HepG2 (cell line): ENCODE measurements around the gene PSMD2. TPM values are rescaled to one million over a fixed set of nuclear protein-coding genes. Genes with fewer than 3 reads are reported as not detected.

Experiments
- ATAC-seq: fragments of 200-7000 bp; cut with Tn5 transposase; 3 replicates; pipeline ENCODE4 v1.9.1; 2020; ENCODE audit warnings: mild to moderate bottlenecking, moderate library complexity
- BruUV-seq: library from RNA; stranded (reverse); fragments of 400-500 nt; replicated peaks from 2 replicates; lab custom pipeline; 2021; lab: Mats Ljungman, UMichigan
- CTCF ChIA-PET: fragments of 300-600 bp; formaldehyde crosslinking; extraction: SDS; loops from one replicate; lab custom pipeline; 2021; ENCODE audit warnings: low total read pairs, inconsistent platforms, low intra/inter-chr PET ratio; lab: Yijun Ruan, JAX
- POLR2A ChIA-PET: fragments of 350-600 bp; sonication (Branson Sonifier 250); formaldehyde crosslinking; loops from one replicate; lab custom pipeline; 2020; ENCODE audit warnings: antibody characterized with exemption, inconsistent platforms; lab: Yijun Ruan, JAX
- DNase-seq: peaks from one replicate; pipeline ENCODE4 v3.0.0-alpha.2; 2015; ENCODE audit warnings: low spot score
- FAIRE-seq: peaks from 3 replicates; lab custom pipeline; 2011; peaks lifted over from hg19 to GRCh38; lab: Jason Lieb, UNC
- H2AFZ ChIP-seq: one replicate; pipeline ENCODE4 v1.6.1; 2011; ENCODE audit warnings: low read length, inconsistent platforms
- H3K27ac ChIP-seq: fragments of 300-600 bp; 3 replicates; pipeline ENCODE4 v1.8.0; 2011; ENCODE audit warnings: mixed run types, mild to moderate bottlenecking, mixed read lengths, low read length, inconsistent platforms; ENCODE audit not compliant: insufficient read depth; ENCODE audit errors: extremely low read length
- H3K27me3 ChIP-seq, 2 experiments: fragments of 200-600 bp in 1 of 2; 2 replicates in 1 of 2; 3 replicates in 1 of 2; pipeline versions ENCODE4 v1.6.0 to v1.8.0; 2011; ENCODE audit warnings: low read length in 2 of 2, mild to moderate bottlenecking in 2 of 2, moderate library complexity in 2 of 2, inconsistent platforms in 1 of 2; ENCODE audit not compliant: insufficient read depth in 2 of 2, control insufficient read depth in 1 of 2
- H3K36me3 ChIP-seq, 2 experiments: fragments of 200-600 bp in 1 of 2; replicated peaks in 1 of 2; 2 replicates in 1 of 2; 3 replicates in 1 of 2; pipeline versions ENCODE4 v1.5.1 to v1.8.0; 2011; ENCODE audit warnings: low read length in 2 of 2, inconsistent platforms in 1 of 2; ENCODE audit not compliant: insufficient read depth in 2 of 2, control insufficient read depth in 1 of 2
- H3K4me1 ChIP-seq: 2 replicates; pipeline ENCODE4 v1.5.1; 2012; ENCODE audit warnings: low read length, inconsistent platforms; ENCODE audit not compliant: insufficient read depth
- H3K4me2 ChIP-seq: 2 replicates; pipeline ENCODE4 v1.6.0; 2011; ENCODE audit warnings: low read depth, low read length, inconsistent platforms
- H3K4me3 ChIP-seq, 3 experiments: fragments of 200-600 bp in 1 of 3; sonication (generic), shearing (Covaris generic) in 1 of 3; replicated peaks in 1 of 3; 2 replicates each; pipeline ENCODE4 v1.5.1; 2011 to 2016; ENCODE audit warnings: low read length in 3 of 3, inconsistent platforms in 2 of 3, low read depth in 2 of 3, mild to moderate bottlenecking in 2 of 3, control low read depth in 1 of 3, mixed read lengths in 1 of 3; ENCODE audit not compliant: insufficient read depth in 1 of 3
- H3K79me2 ChIP-seq: one replicate; pipeline ENCODE4 v1.6.1; 2011; ENCODE audit warnings: low read length, inconsistent platforms; ENCODE audit not compliant: insufficient read depth
- H3K9ac ChIP-seq: 2 replicates; pipeline ENCODE4 v1.6.0; 2011; ENCODE audit warnings: mild to moderate bottlenecking, low read depth, low read length, inconsistent platforms; ENCODE audit not compliant: insufficient read depth
- H3K9me3 ChIP-seq: 2 replicates; pipeline ENCODE4 v1.5.1; 2012; ENCODE audit warnings: mild to moderate bottlenecking, low read length
- H4K20me1 ChIP-seq: 2 replicates; pipeline ENCODE4 v1.6.0; 2011; ENCODE audit warnings: inconsistent platforms, mild to moderate bottlenecking, low read length, moderate library complexity; ENCODE audit not compliant: insufficient read depth
- CCAR2 ChIP-seq: fragments of 200-400 bp; formaldehyde crosslinking; optimal IDR thresholded peaks from 2 replicates; pipeline ENCODE3; 2018; ENCODE audit warnings: low read depth, mild to moderate bottlenecking, low read length, moderate library complexity
- GABPA ChIP-seq, 2 experiments: IDR thresholded peaks; 2 replicates each; pipeline ENCODE4 v1.6.1; 2011 to 2016; ENCODE audit warnings: low read depth in 2 of 2, low read length in 1 of 2, missing biosample characterization in 1 of 2, missing genetic modification characterization in 1 of 2
- MYNN ChIP-seq: sonication (generic); formaldehyde crosslinking; IDR thresholded peaks from 2 replicates; pipeline ENCODE4 v1.4.0; 2020; ENCODE audit warnings: mild to moderate bottlenecking, low read depth, missing genetic modification reagents
- NFYC ChIP-seq: IDR thresholded peaks from 2 replicates; pipeline ENCODE4 v1.6.1; 2016; ENCODE audit warnings: missing genetic modification reagents, missing compliant biosample characterization
- SOX6 ChIP-seq, 2 experiments: fragments of 450-650 bp in 1 of 2; sonication (generic) in 1 of 2; formaldehyde crosslinking in 1 of 2; IDR thresholded peaks; 2 replicates each; pipeline versions ENCODE4 v1.4.0 to v1.6.1; 2017 to 2020; ENCODE audit warnings: antibody characterized with exemption in 1 of 2, mild to moderate bottlenecking in 1 of 2, missing genetic modification reagents in 1 of 2
- ZFP36L1 ChIP-seq: sonication (generic); formaldehyde crosslinking; IDR thresholded peaks from 2 replicates; pipeline ENCODE4 v1.8.0; 2022; ENCODE audit warnings: mild to moderate bottlenecking, missing genetic modification reagents, moderate library complexity
- ZKSCAN1 ChIP-seq: fragments of 150-350 bp; IDR thresholded peaks from 2 replicates; pipeline ENCODE4 v1.6.1; 2014; ENCODE audit warnings: low read length
- ZMYM2 ChIP-seq: sonication (generic); formaldehyde crosslinking; IDR thresholded peaks from 2 replicates; pipeline ENCODE4 v1.8.0; 2022; ENCODE audit warnings: mild to moderate bottlenecking, missing genetic modification reagents
- WGBS: methylation state at CpG from one replicate; pipeline ENCODE4 v1.1.6; 2017; ENCODE audit warnings: low lambda C conversion rate; 5-methylcytosine and 5-hydroxymethylcytosine counted together
- in situ Hi-C: cut with HindIII; loops from 2 replicates; pipeline ENCODE4 v1.10.0; 2017; ENCODE audit warnings: low pct_unique_long_range_greater_than_20kb; ENCODE audit not compliant: extremely low pct_ligation_motif_present
- intact Hi-C: fragments of 100-400 bp; cut with micrococcal nuclease; formaldehyde crosslinking; loops from one replicate; pipeline ENCODE4 v1.10.0; 2022; ENCODE audit not compliant: unreplicated experiment
- polyA plus RNA-seq, 8 experiments: library from polyadenylated mRNA; depleted of rRNA in 3 of 8; stranded (reverse) in 7 of 8; unstranded in 1 of 8; fragments of >200 nt; fragmentation: Illumina TruSeq in 4 of 8; extraction: Trizol in 4 of 8; gene quantifications; 2 replicates each; pipeline versions ENCODE4 v1.2.1 to v1.2.3, GENCODE V29; 2011 to 2016; ENCODE audit warnings: low read depth in 4 of 8, missing spikeins in 1 of 8, mixed read lengths in 1 of 8; ENCODE audit not compliant: insufficient read depth in 1 of 8
- total RNA-seq, 5 experiments: library from RNA; depleted of rRNA; stranded (reverse); fragments of >200 nt; fragmentation: Illumina TruSeq; extraction: Trizol; gene quantifications; 2 replicates each; pipeline ENCODE4 v1.2.3, GENCODE V29; 2016; ENCODE audit warnings: low read depth in 1 of 5
- TF ChIP-seq, protein P1 (sequence below): sonication (generic); formaldehyde crosslinking; IDR thresholded peaks from 2 replicates; pipeline ENCODE4 v1.5.1; 2020; ENCODE audit warnings: missing genetic modification reagents, mild to moderate bottlenecking, borderline replicate concordance

Gene PSMD2
- total and polyA plus RNA-seq, 2 of the 13 experiments (the other 11 are each of a cell fraction or from before 2014, with no cell fraction given): 125 to 200 TPM

DNA sequence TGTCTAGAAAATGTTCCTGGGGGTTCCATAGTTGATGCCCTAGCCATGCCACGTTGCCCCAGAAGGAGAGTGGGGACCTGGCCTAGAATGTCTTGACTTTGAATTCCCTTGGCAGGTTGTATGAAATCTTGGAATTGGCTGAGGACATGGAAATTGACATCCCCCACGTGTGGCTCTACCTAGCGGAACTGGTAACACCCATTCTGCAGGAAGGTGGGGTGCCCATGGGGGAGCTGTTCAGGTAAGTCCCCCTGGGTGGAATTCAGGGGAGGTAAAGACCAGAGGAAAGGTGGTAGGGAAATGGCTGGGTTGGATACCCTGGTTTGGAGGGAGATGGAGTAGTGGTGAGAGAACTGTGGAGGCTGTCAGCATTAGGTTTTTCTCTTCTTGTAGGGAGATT lies 29.5 kb downstream of the PSMD2 start:
- Histone ChIP-seq H3K36me3 (peaks cover 53 to 92% of the 10 kb centered on the region in 2 experiments), H3K4me3 (no peak overlapping the region), H3K9me3 (no peaks in the 10 kb centered on the region), H3K4me1 (no peaks in the 10 kb centered on the region), H4K20me1 (peaks cover 5% of the 10 kb centered on the region; the same call in 1 of the 2 replicates), H3K9ac (no peak overlapping the region), H3K79me2 (peaks cover 5% of the 10 kb centered on the region), H3K27me3 (no peaks in the 10 kb centered on the region), H3K27ac (no peak overlapping the region), H3K4me2 (no peak overlapping the region), H2AFZ (no peak overlapping the region)
- FAIRE-seq (no peak), ATAC-seq (no peak), DNase-seq (no peak)
- no peak for TF ChIP-seq SOX6 (IDR thresholded peaks at IDR 0.05)
- no peak for TF ChIP-seq SOX6 (CRISPR knock-in tag; IDR thresholded peaks at IDR 0.05)
- TF ChIP-seq ZKSCAN1: no peak
- no peak for TF ChIP-seq ZMYM2 (CRISPR knock-in tag)
- no peak for TF ChIP-seq ZFP36L1 (CRISPR knock-in tag)
- TF ChIP-seq, protein P1, sequence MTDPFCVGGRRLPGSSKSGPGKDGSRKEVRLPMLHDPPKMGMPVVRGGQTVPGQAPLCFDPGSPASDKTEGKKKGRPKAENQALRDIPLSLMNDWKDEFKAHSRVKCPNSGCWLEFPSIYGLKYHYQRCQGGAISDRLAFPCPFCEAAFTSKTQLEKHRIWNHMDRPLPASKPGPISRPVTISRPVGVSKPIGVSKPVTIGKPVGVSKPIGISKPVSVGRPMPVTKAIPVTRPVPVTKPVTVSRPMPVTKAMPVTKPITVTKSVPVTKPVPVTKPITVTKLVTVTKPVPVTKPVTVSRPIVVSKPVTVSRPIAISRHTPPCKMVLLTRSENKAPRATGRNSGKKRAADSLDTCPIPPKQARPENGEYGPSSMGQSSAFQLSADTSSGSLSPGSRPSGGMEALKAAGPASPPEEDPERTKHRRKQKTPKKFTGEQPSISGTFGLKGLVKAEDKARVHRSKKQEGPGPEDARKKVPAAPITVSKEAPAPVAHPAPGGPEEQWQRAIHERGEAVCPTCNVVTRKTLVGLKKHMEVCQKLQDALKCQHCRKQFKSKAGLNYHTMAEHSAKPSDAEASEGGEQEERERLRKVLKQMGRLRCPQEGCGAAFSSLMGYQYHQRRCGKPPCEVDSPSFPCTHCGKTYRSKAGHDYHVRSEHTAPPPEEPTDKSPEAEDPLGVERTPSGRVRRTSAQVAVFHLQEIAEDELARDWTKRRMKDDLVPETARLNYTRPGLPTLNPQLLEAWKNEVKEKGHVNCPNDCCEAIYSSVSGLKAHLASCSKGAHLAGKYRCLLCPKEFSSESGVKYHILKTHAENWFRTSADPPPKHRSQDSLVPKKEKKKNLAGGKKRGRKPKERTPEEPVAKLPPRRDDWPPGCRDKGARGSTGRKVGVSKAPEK (CRISPR knock-in tag): no peak
- no peak for TF ChIP-seq CCAR2
- TF ChIP-seq MYNN (CRISPR knock-in tag): no peak
- no peak for TF ChIP-seq NFYC (CRISPR knock-in tag)
- no peak for TF ChIP-seq GABPA (IDR thresholded peaks at IDR 0.05; ENCODE audit: low read depth, low read length)
- no peak for TF ChIP-seq GABPA (CRISPR knock-in tag; IDR thresholded peaks at IDR 0.05; ENCODE audit: low read depth)
- ChIA-PET POLR2A (no interaction called here), CTCF (no interaction called here)
- intact Hi-C loops (no loop called here), in situ Hi-C loops (no loop called here)
- no TSS peak for BruUV-seq
- WGBS: 56% methylated on average over 3 of the region's 3 CpGs
